GM12878 (cell line): Measurements from ENCODE around the gene FADS3. TPM values are rescaled to one million over a fixed set of nuclear protein-coding genes. Genes with fewer than 3 reads are reported as not detected.

ENCODE experiments used
- ATAC-seq: fragments of 200-7000 bp; cut with Tn5 transposase; 3 replicates; pipeline ENCODE4 v1.9.1; 2020; ENCODE audit warnings: mild to moderate bottlenecking, moderate library complexity
- BruUV-seq: library from RNA; stranded (reverse); fragments of 400-500 nt; replicated peaks from 2 replicates; lab custom pipeline; 2021; lab: Mats Ljungman, UMichigan
- CTCF ChIA-PET: fragments of 300-600 bp; sonication (Branson Sonifier 250); formaldehyde crosslinking; extraction: SDS; loops from one replicate; lab custom pipeline; 2021; ENCODE audit warnings: inconsistent platforms; lab: Yijun Ruan, JAX
- POLR2A ChIA-PET: fragments of 350-600 bp; formaldehyde crosslinking; extraction: SDS; loops from one replicate; lab custom pipeline; 2021; ENCODE audit warnings: inconsistent platforms; lab: Charles Lee
- RAD21 ChIA-PET: fragments of 300-600 bp; sonication (Branson Sonifier 250); formaldehyde crosslinking; loops from one replicate; lab custom pipeline; 2023; ENCODE audit warnings: antibody characterized with exemption; ENCODE audit not compliant: unreplicated experiment; lab: Charles Lee
- SMC1A ChIA-PET: fragments of 300-600 bp; sonication (Branson Sonifier 250); formaldehyde crosslinking; loops from one replicate; lab custom pipeline; 2023; ENCODE audit not compliant: unreplicated experiment, uncharacterized antibody; lab: Charles Lee
- DNase-seq: peaks from one replicate; pipeline ENCODE4 v3.0.0-alpha.2; 2011; ENCODE audit warnings: low read depth, low spot score
- FAIRE-seq: peaks from 3 replicates; lab custom pipeline; 2011; peaks lifted over from hg19 to GRCh38; lab: Jason Lieb, UNC
- H2AFZ ChIP-seq: 2 replicates; pipeline ENCODE4 v1.6.0; 2011; ENCODE audit warnings: low read depth, low read length, control low read depth; ENCODE audit not compliant: control insufficient read depth
- H3K27ac ChIP-seq: 2 replicates; pipeline ENCODE4 v1.5.1; 2011; ENCODE audit warnings: control low read depth; ENCODE audit not compliant: control insufficient read depth, insufficient read depth
- H3K27me3 ChIP-seq, 2 experiments: replicated peaks in 1 of 2; 2 replicates each; pipeline versions ENCODE4 v1.6.0 to v1.6.1; 2011; ENCODE audit warnings: low read length in 1 of 2; ENCODE audit not compliant: control insufficient read depth in 2 of 2, insufficient read depth in 2 of 2
- H3K36me3 ChIP-seq, 2 experiments: 2 replicates each; pipeline ENCODE4 v1.5.1; 2011; ENCODE audit warnings: low read length in 1 of 2; ENCODE audit not compliant: control insufficient read depth in 2 of 2, insufficient read depth in 2 of 2
- H3K4me1 ChIP-seq: 2 replicates; pipeline ENCODE4 v1.6.1; 2011; ENCODE audit warnings: mild to moderate bottlenecking, low read length, moderate library complexity, mixed read lengths; ENCODE audit not compliant: control insufficient read depth, insufficient read depth
- H3K4me2 ChIP-seq: 2 replicates; pipeline ENCODE4 v1.6.0; 2011; ENCODE audit warnings: control low read depth; ENCODE audit not compliant: control insufficient read depth, insufficient read depth
- H3K4me3 ChIP-seq: fragments of 200-600 bp; sonication (generic); 2 replicates; pipeline ENCODE4 v1.5.1; 2016
- H3K79me2 ChIP-seq: 2 replicates; pipeline ENCODE4 v1.6.0; 2011; ENCODE audit warnings: low read length; ENCODE audit not compliant: control insufficient read depth, insufficient read depth
- H3K9ac ChIP-seq: 2 replicates; pipeline ENCODE4 v1.8.0; 2011; ENCODE audit warnings: low read length, control low read depth, mixed read lengths; ENCODE audit not compliant: control insufficient read depth, insufficient read depth
- H3K9me3 ChIP-seq: replicated peaks from 3 replicates; pipeline ENCODE4 v1.5.1; 2011; ENCODE audit warnings: mild to moderate bottlenecking, low read length; ENCODE audit not compliant: control insufficient read depth, insufficient read depth
- H4K20me1 ChIP-seq: 2 replicates; pipeline ENCODE4 v1.6.0; 2011; ENCODE audit not compliant: control insufficient read depth, insufficient read depth
- ATF3 ChIP-seq: IDR thresholded peaks from 2 replicates; pipeline ENCODE4 v1.6.1; 2011; ENCODE audit warnings: low read depth, mild to moderate bottlenecking, low read length, moderate library complexity, borderline replicate concordance; ENCODE audit errors: extremely low read depth
- ATF7 ChIP-seq: fragments of 450-650 bp; IDR thresholded peaks from 2 replicates; pipeline ENCODE4 v1.6.1; 2016; ENCODE audit warnings: low read depth, mild to moderate bottlenecking
- BCLAF1 ChIP-seq: fragments of 450-650 bp; IDR thresholded peaks from 2 replicates; pipeline ENCODE4 v1.6.1; 2017; ENCODE audit warnings: antibody characterized with exemption, mild to moderate bottlenecking, moderate library complexity
- EED ChIP-seq: sonication (generic); IDR thresholded peaks from 2 replicates; pipeline ENCODE4 v1.6.1; 2016; ENCODE audit warnings: antibody characterized with exemption, low read depth
- EGR1 ChIP-seq, 2 experiments: IDR thresholded peaks; 1 replicate in 1 of 2; 2 replicates in 1 of 2; pipeline ENCODE4 v1.6.1; 2011 to 2012; ENCODE audit warnings: low read depth in 2 of 2, low read length in 2 of 2, borderline replicate concordance in 1 of 2, mild to moderate bottlenecking in 1 of 2, moderate library complexity in 1 of 2
- HCFC1 ChIP-seq: fragments of 150-350 bp; IDR thresholded peaks from 2 replicates; pipeline ENCODE4 v1.6.1; 2014; ENCODE audit warnings: low read length
- IKZF2 ChIP-seq, 2 experiments: fragments of 450-650 bp; IDR thresholded peaks; 2 replicates each; pipeline ENCODE4 v1.6.1; 2017; ENCODE audit warnings: mild to moderate bottlenecking in 2 of 2, moderate library complexity in 2 of 2
- KLF5 ChIP-seq: fragments of 450-650 bp; IDR thresholded peaks from 2 replicates; pipeline ENCODE4 v1.6.1; 2014; ENCODE audit warnings: mild to moderate bottlenecking; ENCODE audit not compliant: partially characterized antibody
- NR2C2 ChIP-seq: IDR thresholded peaks from 2 replicates; pipeline ENCODE4 v1.6.1; 2011; ENCODE audit warnings: borderline replicate concordance, low read depth; ENCODE audit not compliant: control insufficient read depth, insufficient read length
- POLR2AphosphoS2 ChIP-seq: IDR thresholded peaks from 2 replicates; pipeline ENCODE4 v1.6.1; 2011; ENCODE audit warnings: low read depth, mild to moderate bottlenecking, low read length, improper control_type of control experiment, moderate library complexity
- SP1 ChIP-seq: IDR thresholded peaks from one replicate; pipeline ENCODE4 v1.6.1; 2011; ENCODE audit warnings: low read depth, low read length
- SREBF2 ChIP-seq: IDR thresholded peaks from 2 replicates; pipeline ENCODE4 v1.6.1; 2012; ENCODE audit warnings: mild to moderate bottlenecking, low read length
- WGBS: methylation state at CpG from one replicate; pipeline ENCODE4 v1.1.6; 2016; ENCODE audit warnings: low lambda C conversion rate; ENCODE audit not compliant: insufficient replicate concordance, insufficient coverage; ENCODE audit errors: missing lambda C conversion rate; 5-methylcytosine and 5-hydroxymethylcytosine counted together
- in situ Hi-C: fragments of 300-500 bp; cut with MboI; formaldehyde crosslinking; loops from 9 replicates; pipeline ENCODE4 v1.14.3; 2018; ENCODE audit warnings: mixed read lengths
- intact Hi-C: fragments of 100-400 bp; cut with micrococcal nuclease; formaldehyde crosslinking; loops from one replicate; pipeline ENCODE4 v1.14.2; 2022; ENCODE audit not compliant: unreplicated experiment
- polyA plus RNA-seq, 11 experiments: library from polyadenylated mRNA; depleted of rRNA in 4 of 11; unstranded in 6 of 11; stranded (reverse) in 5 of 11; fragments of >200 nt; fragmentation: Nextera tagmentation in 4 of 11; fragmentation: Illumina TruSeq in 1 of 11; extraction: Ambion mirVana in 4 of 11; extraction: Trizol in 1 of 11; gene quantifications; 1 replicate in 1 of 11; 2 replicates in 10 of 11; pipeline versions ENCODE4 v1.2.1 to v1.2.3, GENCODE V29; 2011 to 2016; ENCODE audit warnings: inconsistent platforms in 2 of 11, missing spikeins in 2 of 11, low read depth in 1 of 11
- total RNA-seq, 4 experiments: library from RNA; depleted of rRNA in 3 of 4; stranded (reverse); fragments of >200 nt in 3 of 4; fragmentation: Illumina TruSeq in 1 of 4; extraction: Trizol in 1 of 4; gene quantifications; 2 replicates each; pipeline versions ENCODE4 v1.2.1 to v1.2.3, GENCODE V29; 2013 to 2021
- TF ChIP-seq, protein P1 (sequence below): IDR thresholded peaks from 2 replicates; pipeline ENCODE4 v1.6.1; 2011; ENCODE audit warnings: low read depth, low read length, improper control_type of control experiment, borderline replicate concordance
- TF ChIP-seq, protein P2 (sequence below): fragments of 450-650 bp; IDR thresholded peaks from 2 replicates; pipeline ENCODE4 v1.6.1; 2017; ENCODE audit warnings: borderline replicate concordance

FADS3 gene
- total and polyA plus RNA-seq, 10 of the 15 experiments (the other 5 are each of a cell fraction or from before 2014, with no cell fraction given) = 0.23 to 8.1 (median 4.2) TPM

GRCh38 chr11:61911128-61911700 is 19.9 kb upstream of the FADS3 start (continued):
- TF ChIP-seq, protein P1, sequence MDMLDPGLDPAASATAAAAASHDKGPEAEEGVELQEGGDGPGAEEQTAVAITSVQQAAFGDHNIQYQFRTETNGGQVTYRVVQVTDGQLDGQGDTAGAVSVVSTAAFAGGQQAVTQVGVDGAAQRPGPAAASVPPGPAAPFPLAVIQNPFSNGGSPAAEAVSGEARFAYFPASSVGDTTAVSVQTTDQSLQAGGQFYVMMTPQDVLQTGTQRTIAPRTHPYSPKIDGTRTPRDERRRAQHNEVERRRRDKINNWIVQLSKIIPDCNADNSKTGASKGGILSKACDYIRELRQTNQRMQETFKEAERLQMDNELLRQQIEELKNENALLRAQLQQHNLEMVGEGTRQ = no peak
- TF ChIP-seq NR2C2 (no peak), ATF3 (no peak), EGR1 (IDR thresholded peaks at IDR 0.05; ENCODE audit: borderline replicate concordance in 1 of 2, low read depth in 2 of 2, low read length in 2 of 2) (no peak), IKZF2 (IDR thresholded peaks at IDR 0.05) (no peak), ATF7 (no peak), SREBF2 (no peak)

GRCh38 chr11:61910187-61911127 is 19.1 kb upstream of the FADS3 start:
- Histone ChIP-seq H4K20me1 (no peaks in the 10 kb centered on the region), H3K9ac (no peak overlapping the region), H3K4me1 (no peaks in the 10 kb centered on the region), H3K27ac (no peak overlapping the region), H3K36me3 (no peaks in the 10 kb centered on the region), H3K9me3 (no peaks in the 10 kb centered on the region), H3K4me3 (no peak overlapping the region), H3K79me2 (no peaks in the 10 kb centered on the region), H2AFZ (no peak overlapping the region), H3K4me2 (no peak overlapping the region), H3K27me3 (no peaks in the 10 kb centered on the region; a peak in 1 of 4 replicates)
- FAIRE-seq (no peak), DNase-seq (no peak), ATAC-seq (no peak)
- BruUV-seq = no TSS peak
- SMC1A ChIA-PET = interaction anchor here (0.6 kb wide), 1 partner anchor 12 kb away, joined by 3 read pairs; no protein-coding TSS in a partner anchor
- intact Hi-C loops = no loop called here
- POLR2A ChIA-PET = no interaction called here
- CTCF ChIA-PET = interaction anchor here (1.1 to 3.7 kb wide), 3 partner anchors 12 to 181 kb away, joined by 3 to 22 read pairs (median 4); no protein-coding TSS in a partner anchor
- WGBS = 29% methylated on average over 13 of the region's 13 CpGs
- in situ Hi-C loops = no loop called here
- RAD21 ChIA-PET = no interaction called here
- TF ChIP-seq, protein P2, sequence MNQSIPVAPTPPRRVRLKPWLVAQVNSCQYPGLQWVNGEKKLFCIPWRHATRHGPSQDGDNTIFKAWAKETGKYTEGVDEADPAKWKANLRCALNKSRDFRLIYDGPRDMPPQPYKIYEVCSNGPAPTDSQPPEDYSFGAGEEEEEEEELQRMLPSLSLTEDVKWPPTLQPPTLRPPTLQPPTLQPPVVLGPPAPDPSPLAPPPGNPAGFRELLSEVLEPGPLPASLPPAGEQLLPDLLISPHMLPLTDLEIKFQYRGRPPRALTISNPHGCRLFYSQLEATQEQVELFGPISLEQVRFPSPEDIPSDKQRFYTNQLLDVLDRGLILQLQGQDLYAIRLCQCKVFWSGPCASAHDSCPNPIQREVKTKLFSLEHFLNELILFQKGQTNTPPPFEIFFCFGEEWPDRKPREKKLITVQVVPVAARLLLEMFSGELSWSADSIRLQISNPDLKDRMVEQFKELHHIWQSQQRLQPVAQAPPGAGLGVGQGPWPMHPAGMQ = no peak
- TF ChIP-seq SP1 (no peak), POLR2AphosphoS2 (no peak), BCLAF1 (no peak), KLF5 (no peak), EED (no peak), HCFC1 (no peak)
